ENCODE data around the gene LETMD1. TPM values are rescaled to one million over a fixed set of nuclear protein-coding genes. Genes with fewer than 3 reads are reported as not detected.

LETMD1 gene
- total and polyA plus RNA-seq, 8 donors, result 33.6 to 527 (median 79.7) TPM

DNA sequence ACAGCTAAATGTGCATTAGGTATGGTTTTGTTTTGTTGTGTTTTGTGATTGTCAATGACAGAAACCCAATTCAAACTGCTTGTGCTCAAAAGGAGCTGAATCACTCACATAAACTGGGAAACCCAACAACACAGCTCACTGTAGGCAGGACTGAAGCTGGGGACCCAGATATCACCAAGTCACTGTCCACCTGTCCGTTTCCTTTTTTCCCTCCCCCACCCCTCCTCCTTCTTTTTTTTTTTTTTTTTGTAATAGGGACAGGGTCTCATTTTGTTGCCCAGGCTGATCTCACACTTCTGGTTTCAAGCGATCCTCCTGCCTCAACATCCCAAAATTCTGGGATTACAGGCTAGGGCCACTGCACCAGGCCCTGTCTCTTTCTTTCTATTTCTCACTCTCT lies 15.1 kb upstream of the LETMD1 start:
- Histone ChIP-seq H3K4me1 (peaks cover 0 to 5% (median 0%) of the 10 kb centered on the region in 4 donors), H3K27ac (no peak overlapping the region), H3K27me3 (no peaks in the 10 kb centered on the region), H3K4me3 (no peak overlapping the region), H3K36me3 (no peaks in the 10 kb centered on the region), H3K9me3 (no peaks in the 10 kb centered on the region)
- intact Hi-C loops (cut with DNase I; ENCODE audit: low total_unique reads), result no loop called here
- DNase-seq, result no peak
- 73 to 86% (median 84%) methylated on average over 2 of the region's 2 CpGs for whole genome bisulfite sequencing, 5 donors
- TF ChIP-seq, protein P1, sequence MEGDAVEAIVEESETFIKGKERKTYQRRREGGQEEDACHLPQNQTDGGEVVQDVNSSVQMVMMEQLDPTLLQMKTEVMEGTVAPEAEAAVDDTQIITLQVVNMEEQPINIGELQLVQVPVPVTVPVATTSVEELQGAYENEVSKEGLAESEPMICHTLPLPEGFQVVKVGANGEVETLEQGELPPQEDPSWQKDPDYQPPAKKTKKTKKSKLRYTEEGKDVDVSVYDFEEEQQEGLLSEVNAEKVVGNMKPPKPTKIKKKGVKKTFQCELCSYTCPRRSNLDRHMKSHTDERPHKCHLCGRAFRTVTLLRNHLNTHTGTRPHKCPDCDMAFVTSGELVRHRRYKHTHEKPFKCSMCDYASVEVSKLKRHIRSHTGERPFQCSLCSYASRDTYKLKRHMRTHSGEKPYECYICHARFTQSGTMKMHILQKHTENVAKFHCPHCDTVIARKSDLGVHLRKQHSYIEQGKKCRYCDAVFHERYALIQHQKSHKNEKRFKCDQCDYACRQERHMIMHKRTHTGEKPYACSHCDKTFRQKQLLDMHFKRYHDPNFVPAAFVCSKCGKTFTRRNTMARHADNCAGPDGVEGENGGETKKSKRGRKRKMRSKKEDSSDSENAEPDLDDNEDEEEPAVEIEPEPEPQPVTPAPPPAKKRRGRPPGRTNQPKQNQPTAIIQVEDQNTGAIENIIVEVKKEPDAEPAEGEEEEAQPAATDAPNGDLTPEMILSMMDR (IDR thresholded peaks at IDR 0.05), result no peak
- no peak for TF ChIP-seq POLR2A (IDR thresholded peaks at IDR 0.05)
- TF ChIP-seq EP300 (IDR thresholded peaks at IDR 0.05), result no peak
- TF ChIP-seq POLR2AphosphoS5 (IDR thresholded peaks at IDR 0.05), result no peak

DNA sequence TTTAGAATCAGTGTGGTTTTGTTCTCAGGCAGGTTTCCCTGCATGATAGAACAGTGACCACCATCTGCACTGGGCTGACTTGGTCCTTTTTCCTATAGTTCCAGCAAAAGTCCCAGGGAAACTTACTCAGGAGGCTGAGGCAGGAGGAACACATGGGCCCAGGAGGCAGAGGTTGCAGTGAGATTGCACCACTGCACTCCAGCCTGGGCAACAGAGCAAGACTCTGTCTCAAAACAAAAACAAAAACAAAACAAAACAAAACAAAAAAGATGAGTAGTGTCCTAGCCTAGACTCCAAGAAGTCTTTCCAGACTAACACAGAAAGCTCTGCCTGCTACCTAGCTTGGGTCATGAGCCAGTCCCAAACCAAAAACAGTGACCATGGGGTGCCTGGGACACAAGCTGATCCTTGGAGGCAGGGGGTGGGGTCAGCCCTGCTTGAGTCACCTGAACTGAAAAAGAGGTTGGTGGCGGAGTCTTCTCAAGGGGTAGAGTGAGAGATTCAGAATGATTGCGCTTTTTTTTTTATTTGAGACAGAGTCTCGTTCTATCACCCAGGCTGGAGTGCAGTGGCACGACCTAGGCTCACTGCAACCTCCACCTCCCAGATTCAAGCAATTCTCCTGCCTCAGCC lies 14.6 kb upstream of the LETMD1 start:
- 85 to 97% (median 95%) methylated on average over 4 of the region's 4 CpGs for WGBS, 5 donors
- Histone ChIP-seq H3K36me3 (no peaks in the 10 kb centered on the region), H3K4me1 (no peaks in the 10 kb centered on the region), H3K27ac (no peak overlapping the region), H3K9me3 (no peaks in the 10 kb centered on the region), H3K4me3 (no peak overlapping the region), H3K27me3 (no peaks in the 10 kb centered on the region)
- intact Hi-C loops (cut with DNase I; ENCODE audit: low total_unique reads), result no loop called here
- no peak for DNase-seq
- no peak for TF ChIP-seq EP300 (IDR thresholded peaks at IDR 0.05)
- TF ChIP-seq, protein P1 (IDR thresholded peaks at IDR 0.05), result no peak
- no peak for TF ChIP-seq POLR2A (IDR thresholded peaks at IDR 0.05)
- TF ChIP-seq POLR2AphosphoS5 (IDR thresholded peaks at IDR 0.05), result no peak

DNA sequence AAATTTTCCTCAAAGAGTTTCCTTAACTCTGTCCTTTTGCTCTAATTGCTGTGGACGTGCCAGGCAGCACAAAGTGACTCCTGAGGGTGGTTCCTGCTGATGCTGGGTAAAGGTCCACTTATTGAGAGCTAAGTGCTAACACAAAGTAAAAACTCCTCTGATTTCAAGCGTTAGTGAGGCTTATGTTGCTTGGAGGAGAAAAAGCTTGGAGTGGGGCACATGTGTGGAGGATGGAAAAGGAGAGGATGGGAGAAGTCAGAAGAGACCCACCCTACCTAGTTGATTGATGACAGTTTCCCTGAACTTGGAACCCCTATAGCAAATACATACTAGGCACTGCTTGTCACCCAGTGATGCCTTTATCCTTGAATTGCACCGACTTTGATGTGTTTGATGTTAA lies 11.8 kb upstream of the LETMD1 start:
- H3K9me3 ChIP-seq, result no peaks in the 10 kb centered on the region
- H3K36me3 ChIP-seq, result no peaks in the 10 kb centered on the region
- intact Hi-C loops (cut with DNase I; ENCODE audit: low total_unique reads), result no loop called here
- no peaks in the 10 kb centered on the region for H3K4me1 ChIP-seq
- H3K4me3 ChIP-seq, result no peak overlapping the region
- peak in 1 of 2 donors; percentile 32 for DNase-seq
- TF ChIP-seq, protein P1 (IDR thresholded peaks at IDR 0.05), result no peak
- TF ChIP-seq EP300 (IDR thresholded peaks at IDR 0.05) (no peak), POLR2AphosphoS5 (IDR thresholded peaks at IDR 0.05) (no peak), POLR2A (IDR thresholded peaks at IDR 0.05) (no peak)
- H3K27me3 ChIP-seq, result no peaks in the 10 kb centered on the region
- WGBS, 5 donors, result 49 to 74% (median 65%) methylated on average over 3 of the region's 3 CpGs
- no peak overlapping the region for H3K27ac ChIP-seq

DNA sequence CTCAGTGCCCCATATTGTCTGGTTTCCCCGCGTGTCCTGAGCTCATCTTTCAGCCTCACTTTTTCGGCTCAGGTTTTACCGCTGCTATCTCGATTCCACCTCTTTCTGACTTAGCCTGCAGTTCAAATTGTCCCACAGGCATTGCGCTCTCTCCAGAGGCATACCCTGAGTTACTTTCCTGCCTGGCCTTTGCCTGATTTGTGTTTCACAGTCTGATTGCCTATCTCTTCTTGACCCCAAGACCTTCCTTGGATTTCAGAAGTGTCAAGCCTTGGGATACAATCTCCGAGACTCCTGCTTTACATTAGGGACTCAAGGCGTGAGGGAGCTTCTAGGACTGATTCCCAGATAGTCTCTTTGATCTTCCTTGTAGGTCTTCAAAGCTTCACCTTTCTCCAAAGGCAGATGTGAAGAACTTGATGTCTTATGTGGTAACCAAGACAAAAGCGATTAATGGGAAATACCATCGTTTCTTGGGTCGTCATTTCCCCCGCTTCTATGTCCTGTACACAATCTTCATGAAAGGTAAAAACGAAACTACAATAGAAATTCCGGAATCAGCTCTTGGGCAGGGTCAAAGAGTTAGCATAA lies 629 bp downstream of the LETMD1 start:
- Histone ChIP-seq H3K27ac (peak overlapping the region; percentile 64 to 98 (median 97)), H3K36me3 (peaks cover 27 to 37% (median 32%) of the 10 kb centered on the region in 4 donors), H3K27me3 (no peaks in the 10 kb centered on the region), H3K4me3 (peak overlapping the region; percentile 76 to 90 (median 82)), H3K4me1 (peaks cover 22 to 43% (median 29%) of the 10 kb centered on the region in 4 donors), H3K9me3 (no peaks in the 10 kb centered on the region)
- intact Hi-C loops (cut with DNase I; ENCODE audit: low total_unique reads), result no loop called here
- 6 to 19% (median 13%) methylated on average over 14 of the region's 14 CpGs for WGBS, 5 donors
- TF ChIP-seq, protein P1 (IDR thresholded peaks at IDR 0.05), result no peak
- DNase-seq, result peak in 1 of 2 donors; percentile 29

Measured in stomach (tissue), 9 donors.